ENCODE data around the gene TST.

GRCh38 chr22:37065961-37066360, 46.7 kb upstream of the TST start:
- TF ChIP-seq CTCF (IDR thresholded peaks at IDR 0.05; ENCODE audit: poor library complexity, severe bottlenecking) (no peak), EZH2 (IDR thresholded peaks at IDR 0.05; ENCODE audit: borderline replicate concordance, insufficient read depth, low read length, poor library complexity, severe bottlenecking) (no peak), RAD21 (conservative IDR thresholded peaks at IDR 0.05) (no peak), TAF1 (IDR thresholded peaks at IDR 0.05; ENCODE audit: low read depth) (no peak), POLR2AphosphoS5 (IDR thresholded peaks at IDR 0.05) (no peak)
